ENCODE results near the gene PARVG. TPM values are rescaled to one million over a fixed set of nuclear protein-coding genes. Genes with fewer than 3 reads are reported as not detected.

The PARVG gene
- total and polyA plus RNA-seq, 10 of the 15 experiments (the other 5 are each of a cell fraction or from before 2014, with no cell fraction given), result 6.3 to 123 (median 71.9) TPM

GRCh38 chr22:44220727-44221680 is 40.3 kb downstream of the PARVG start:
- ATAC-seq (no peak), FAIRE-seq (no peak), DNase-seq (ENCODE audit: low read depth, low spot score) (no peak)
- 45% methylated on average over 23 of the region's 23 CpGs for WGBS (ENCODE audit: insufficient coverage, insufficient replicate concordance, low lambda C conversion rate, missing lambda C conversion rate)
- Histone ChIP-seq H3K4me2 (ENCODE audit: control insufficient read depth, insufficient read depth) (no peak overlapping the region), H3K4me1 (ENCODE audit: control insufficient read depth, insufficient read depth, low read length) (no peaks in the 10 kb centered on the region), H3K9ac (ENCODE audit: control insufficient read depth, insufficient read depth, low read length) (no peak overlapping the region), H2AFZ (ENCODE audit: control insufficient read depth, low read depth, low read length) (no peak overlapping the region), H3K36me3 (ENCODE audit: control insufficient read depth in 2 of 2, insufficient read depth in 2 of 2, low read length in 1 of 2) (no peaks in the 10 kb centered on the region), H3K27ac (ENCODE audit: control insufficient read depth, insufficient read depth) (no peak overlapping the region), H3K27me3 (replicated peaks in 1 of 2; ENCODE audit: control insufficient read depth in 2 of 2, insufficient read depth in 2 of 2, low read length in 1 of 2) (no peaks in the 10 kb centered on the region; a peak in 1 of 4 replicates), H3K79me2 (ENCODE audit: control insufficient read depth, insufficient read depth, low read length) (no peaks in the 10 kb centered on the region), H3K4me3 (no peak overlapping the region), H4K20me1 (ENCODE audit: control insufficient read depth, insufficient read depth) (no peaks in the 10 kb centered on the region), H3K9me3 (replicated peaks; ENCODE audit: control insufficient read depth, insufficient read depth, low read length) (no peaks in the 10 kb centered on the region)
- ChIA-PET SMC1A (ENCODE audit: uncharacterized antibody, unreplicated experiment) (interaction anchor here (0.5 kb wide), 1 partner anchor 1947 kb away, joined by 3 read pairs; no protein-coding TSS in a partner anchor), CTCF (interaction anchor here (0.5 to 0.6 kb wide), 2 partner anchors 112 to 791 kb away, joined by 3 read pairs; no protein-coding TSS in a partner anchor), RAD21 (ENCODE audit: unreplicated experiment) (no interaction called here), POLR2A (no interaction called here)
- in situ Hi-C loops (cut with MboI) (no loop called here), intact Hi-C loops (cut with micrococcal nuclease; ENCODE audit: unreplicated experiment) (no loop called here)
- no TSS peak for BruUV-seq (replicated peaks)
- no peak for TF ChIP-seq MTA3 (IDR thresholded peaks at IDR 0.05; ENCODE audit: borderline replicate concordance, low read length)
- no peak for TF ChIP-seq ZBTB11 (CRISPR knock-in tag; IDR thresholded peaks at IDR 0.05)
- no peak for TF ChIP-seq ATF2 (IDR thresholded peaks at IDR 0.05; ENCODE audit: low read length)
- no peak for TF ChIP-seq CUX1 (IDR thresholded peaks at IDR 0.05; ENCODE audit: insufficient replicate concordance, low read depth, low read length)
- no peak for TF ChIP-seq CREB1 (IDR thresholded peaks at IDR 0.05; ENCODE audit: low read depth)
- no peak for TF ChIP-seq YBX1 (IDR thresholded peaks at IDR 0.05)
- TF ChIP-seq ELK1 (IDR thresholded peaks at IDR 0.05; ENCODE audit: low read depth, low read length), result no peak
- no peak for TF ChIP-seq ZZZ3 (IDR thresholded peaks at IDR 0.05; ENCODE audit: control insufficient read depth, insufficient read length, low read depth)

Measured in GM12878 (cell line).